PFSK-1 (cell line): Measurements from ENCODE around the gene SLC5A1.

Source experiments
- FOXP2 ChIP-seq: optimal IDR thresholded peaks from 2 replicates; pipeline ENCODE3; 2011; ENCODE audit warnings: borderline replicate concordance, control low read depth, inconsistent platforms; ENCODE audit not compliant: insufficient read depth; ENCODE audit errors: extremely low read length, extremely low read depth
- POLR2AphosphoS5 ChIP-seq: IDR thresholded peaks from 2 replicates; pipeline ENCODE4 v1.6.1; 2012; ENCODE audit warnings: low read depth, mild to moderate bottlenecking, control low read depth, low read length, moderate library complexity
- SIN3A ChIP-seq: IDR thresholded peaks from 2 replicates; pipeline ENCODE4 v1.6.1; 2012; ENCODE audit warnings: mild to moderate bottlenecking, low read length, moderate library complexity, borderline replicate concordance; ENCODE audit not compliant: insufficient read depth
- TAF1 ChIP-seq: IDR thresholded peaks from 2 replicates; pipeline ENCODE4 v1.6.1; 2012; ENCODE audit warnings: low read length, control low read depth, borderline replicate concordance; ENCODE audit not compliant: insufficient read depth
- TF ChIP-seq, protein P1 (sequence below), 2 experiments: IDR thresholded peaks; 2 replicates each; pipeline versions ENCODE4 v1.6.1 to v1.8.0; 2011 to 2012; ENCODE audit warnings: low read depth in 2 of 2, low read length in 2 of 2, control low read depth in 1 of 2, inconsistent platforms in 1 of 2, mild to moderate bottlenecking in 1 of 2, moderate library complexity in 1 of 2; ENCODE audit not compliant: insufficient read depth in 1 of 2

The SLC5A1 gene

DNA sequence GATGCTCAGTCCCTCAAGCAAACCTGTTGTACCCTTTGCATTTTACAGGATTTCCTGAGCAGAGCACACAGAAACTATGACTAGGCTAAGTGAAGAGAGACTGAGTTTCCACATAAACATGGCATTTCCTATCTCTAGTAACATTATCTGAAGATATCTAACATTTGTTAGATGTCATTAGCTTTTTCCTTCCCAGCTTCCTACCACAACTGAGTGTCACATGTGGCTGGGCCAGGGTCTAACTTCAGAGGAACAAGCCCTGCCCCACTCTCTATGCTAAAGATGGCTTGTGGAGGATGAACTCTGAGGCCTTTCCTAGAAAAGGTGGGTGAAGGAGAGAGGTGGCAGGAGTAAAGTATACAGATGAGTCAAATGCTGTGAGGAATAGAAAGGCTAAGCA lies 99.5 kb downstream of the SLC5A1 start:
- TF ChIP-seq SIN3A: no peak
- TF ChIP-seq FOXP2: no peak
- no peak for TF ChIP-seq POLR2AphosphoS5
- no peak for TF ChIP-seq TAF1
- TF ChIP-seq, protein P1, sequence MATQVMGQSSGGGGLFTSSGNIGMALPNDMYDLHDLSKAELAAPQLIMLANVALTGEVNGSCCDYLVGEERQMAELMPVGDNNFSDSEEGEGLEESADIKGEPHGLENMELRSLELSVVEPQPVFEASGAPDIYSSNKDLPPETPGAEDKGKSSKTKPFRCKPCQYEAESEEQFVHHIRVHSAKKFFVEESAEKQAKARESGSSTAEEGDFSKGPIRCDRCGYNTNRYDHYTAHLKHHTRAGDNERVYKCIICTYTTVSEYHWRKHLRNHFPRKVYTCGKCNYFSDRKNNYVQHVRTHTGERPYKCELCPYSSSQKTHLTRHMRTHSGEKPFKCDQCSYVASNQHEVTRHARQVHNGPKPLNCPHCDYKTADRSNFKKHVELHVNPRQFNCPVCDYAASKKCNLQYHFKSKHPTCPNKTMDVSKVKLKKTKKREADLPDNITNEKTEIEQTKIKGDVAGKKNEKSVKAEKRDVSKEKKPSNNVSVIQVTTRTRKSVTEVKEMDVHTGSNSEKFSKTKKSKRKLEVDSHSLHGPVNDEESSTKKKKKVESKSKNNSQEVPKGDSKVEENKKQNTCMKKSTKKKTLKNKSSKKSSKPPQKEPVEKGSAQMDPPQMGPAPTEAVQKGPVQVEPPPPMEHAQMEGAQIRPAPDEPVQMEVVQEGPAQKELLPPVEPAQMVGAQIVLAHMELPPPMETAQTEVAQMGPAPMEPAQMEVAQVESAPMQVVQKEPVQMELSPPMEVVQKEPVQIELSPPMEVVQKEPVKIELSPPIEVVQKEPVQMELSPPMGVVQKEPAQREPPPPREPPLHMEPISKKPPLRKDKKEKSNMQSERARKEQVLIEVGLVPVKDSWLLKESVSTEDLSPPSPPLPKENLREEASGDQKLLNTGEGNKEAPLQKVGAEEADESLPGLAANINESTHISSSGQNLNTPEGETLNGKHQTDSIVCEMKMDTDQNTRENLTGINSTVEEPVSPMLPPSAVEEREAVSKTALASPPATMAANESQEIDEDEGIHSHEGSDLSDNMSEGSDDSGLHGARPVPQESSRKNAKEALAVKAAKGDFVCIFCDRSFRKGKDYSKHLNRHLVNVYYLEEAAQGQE (IDR thresholded peaks at IDR 0.05; ENCODE audit: insufficient read depth in 1 of 2, low read depth in 2 of 2, low read length in 2 of 2): no peak

DNA sequence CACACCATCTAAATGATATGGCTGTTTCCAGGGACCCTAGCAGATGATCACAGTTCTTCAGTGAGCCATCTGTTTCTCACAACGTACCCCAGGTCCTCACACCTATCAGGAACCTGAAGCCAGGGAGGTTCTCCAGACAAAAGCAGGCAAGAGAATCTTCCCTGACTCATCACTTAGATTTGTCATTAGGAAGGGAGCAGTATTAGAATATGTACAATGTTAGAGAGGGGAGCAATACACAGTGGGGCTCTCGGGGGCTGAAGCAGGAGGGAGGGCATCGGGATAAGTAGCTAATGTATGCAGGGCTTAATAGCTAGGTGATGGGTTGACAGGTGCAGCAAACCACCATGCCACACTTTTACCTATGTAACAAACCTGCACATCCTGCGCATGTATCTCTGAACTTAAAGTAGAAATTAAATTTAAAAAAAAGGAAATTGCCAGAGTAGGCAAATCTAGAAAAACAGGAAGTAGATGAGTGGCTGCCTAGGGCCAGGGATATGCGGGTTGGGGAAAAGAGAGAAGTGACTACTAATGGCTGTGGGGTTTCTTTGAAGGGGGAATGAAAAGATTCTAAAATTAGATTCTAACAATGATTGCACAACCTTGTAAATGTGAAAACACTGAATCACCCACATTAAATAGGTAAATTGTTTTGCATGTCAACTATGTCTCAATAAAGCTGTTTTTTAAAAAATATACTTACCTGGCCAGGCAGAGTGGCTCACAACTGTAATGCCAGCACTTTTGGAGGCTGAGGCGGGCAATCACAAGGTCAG lies 101.6 kb downstream of the SLC5A1 start:
- TF ChIP-seq SIN3A (no peak), POLR2AphosphoS5 (no peak), FOXP2 (no peak), TAF1 (no peak)
- TF ChIP-seq, protein P1 (IDR thresholded peaks at IDR 0.05; ENCODE audit: insufficient read depth in 1 of 2, low read depth in 2 of 2, low read length in 2 of 2): no peak

DNA sequence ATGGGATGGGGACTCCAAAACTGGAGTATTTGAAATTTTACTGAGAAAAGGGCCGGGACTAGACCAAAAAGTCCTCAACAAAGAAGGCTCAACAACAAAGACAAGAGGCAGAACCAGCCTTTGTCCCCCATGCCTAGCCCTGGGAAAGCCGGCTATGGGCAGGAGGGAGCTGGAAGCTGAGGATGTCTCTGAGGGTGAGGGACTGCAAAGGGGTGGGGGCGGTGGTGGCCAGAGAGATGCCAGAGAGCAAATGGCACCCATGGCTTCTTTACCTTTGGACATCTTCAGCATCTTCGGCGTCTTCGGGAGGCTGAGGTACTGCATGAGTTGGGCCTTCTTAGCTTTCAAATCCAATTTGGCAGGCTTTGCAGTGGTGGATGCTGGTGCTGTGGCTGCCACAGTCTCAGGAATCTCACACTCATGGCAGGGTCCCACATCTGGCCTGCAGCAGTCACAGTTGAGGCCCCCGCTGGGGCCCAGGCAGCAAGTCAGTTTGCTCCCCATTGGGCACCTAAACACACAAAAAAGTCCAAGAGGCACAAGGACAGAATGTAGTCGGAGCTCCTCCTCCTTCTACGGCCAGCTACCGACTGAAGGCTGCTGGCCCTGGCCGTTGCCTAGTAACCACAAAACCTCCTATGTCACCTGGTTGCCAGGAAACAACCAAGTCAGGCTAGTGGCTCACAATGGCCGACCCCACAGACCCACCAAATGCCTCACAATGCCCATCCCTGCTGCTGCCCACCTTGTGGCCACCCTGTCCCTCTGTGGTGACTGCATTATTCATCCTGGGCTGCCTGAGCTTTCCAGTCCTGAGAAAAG lies 115.9 kb downstream of the SLC5A1 start, which contains the start of gene C22orf42:
C22orf42 (minus strand) TSS at position 592 of the 822 bp plus-strand sequence; CDS start at position 504, 88 bp downstream.
- no peak for TF ChIP-seq FOXP2
